NOMO-1 (cell line): ENCODE data around the gene MECP2.

Experiments used
- DNase-seq, 2 experiments: peaks; one replicate each; lab custom pipeline; 2025; ENCODE audit not compliant: unreplicated experiment in 2 of 2; lab: John Stamatoyannopoulos, UW

The MECP2 gene

GRCh38 chrX:154116426-154117211, 19.1 kb upstream of the MECP2 start:
- DNase-seq, result no peak

DNA sequence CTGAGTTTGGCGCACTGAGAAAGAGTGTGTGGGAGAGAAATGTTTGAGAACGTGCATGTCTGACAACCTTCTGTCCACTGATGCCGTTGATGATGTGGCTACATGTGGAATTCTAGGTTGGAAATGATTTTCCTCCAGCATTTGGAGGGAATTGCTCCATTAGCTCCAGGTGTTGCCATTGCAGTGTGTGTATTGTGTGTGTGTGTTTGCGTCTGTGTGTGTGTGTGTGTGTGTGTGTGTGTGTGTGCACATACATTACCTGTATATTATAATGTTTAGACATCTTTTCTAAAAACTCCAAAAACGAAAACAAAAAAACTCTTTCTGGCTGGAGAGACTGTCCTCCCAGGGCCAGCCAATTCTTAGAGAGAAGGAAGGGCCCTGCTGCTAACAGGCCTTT, 18.2 kb upstream of the MECP2 start:
- no peak for DNase-seq

- no peak for DNase-seq
These were observed 17.6 kb upstream of the MECP2 start for GRCh38 chrX:154115071-154115470.

- no peak for DNase-seq
These were observed 17.1 kb upstream of the MECP2 start for GRCh38 chrX:154114652-154115051.

DNA sequence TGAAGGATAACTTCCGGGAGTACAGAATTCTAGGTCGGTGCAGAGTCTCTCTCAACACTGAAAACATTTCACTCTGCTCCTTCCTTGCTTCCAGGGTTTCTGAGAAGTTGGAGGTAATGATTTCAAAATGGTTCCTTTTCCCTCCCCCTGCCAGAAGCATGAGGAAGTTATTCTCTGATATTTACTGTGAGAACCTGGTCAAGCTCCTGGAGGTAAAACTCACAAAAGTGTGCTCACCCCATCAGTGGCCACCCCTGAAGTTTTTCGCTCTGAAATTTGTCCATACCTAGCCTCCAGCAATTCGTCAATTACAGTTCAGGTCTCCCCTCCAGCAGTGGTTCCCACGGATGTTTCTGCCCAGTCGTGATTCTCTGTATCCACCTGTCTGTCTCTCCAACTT, 16.2 kb upstream of the MECP2 start:
- DNase-seq, result no peak

- DNase-seq, result no peak
These were observed 1.0 kb upstream of the MECP2 start for GRCh38 chrX:154098551-154098950.

- DNase-seq, result no peak
These were observed 421 bp downstream of the MECP2 start for GRCh38 chrX:154097003-154097588.

DNA sequence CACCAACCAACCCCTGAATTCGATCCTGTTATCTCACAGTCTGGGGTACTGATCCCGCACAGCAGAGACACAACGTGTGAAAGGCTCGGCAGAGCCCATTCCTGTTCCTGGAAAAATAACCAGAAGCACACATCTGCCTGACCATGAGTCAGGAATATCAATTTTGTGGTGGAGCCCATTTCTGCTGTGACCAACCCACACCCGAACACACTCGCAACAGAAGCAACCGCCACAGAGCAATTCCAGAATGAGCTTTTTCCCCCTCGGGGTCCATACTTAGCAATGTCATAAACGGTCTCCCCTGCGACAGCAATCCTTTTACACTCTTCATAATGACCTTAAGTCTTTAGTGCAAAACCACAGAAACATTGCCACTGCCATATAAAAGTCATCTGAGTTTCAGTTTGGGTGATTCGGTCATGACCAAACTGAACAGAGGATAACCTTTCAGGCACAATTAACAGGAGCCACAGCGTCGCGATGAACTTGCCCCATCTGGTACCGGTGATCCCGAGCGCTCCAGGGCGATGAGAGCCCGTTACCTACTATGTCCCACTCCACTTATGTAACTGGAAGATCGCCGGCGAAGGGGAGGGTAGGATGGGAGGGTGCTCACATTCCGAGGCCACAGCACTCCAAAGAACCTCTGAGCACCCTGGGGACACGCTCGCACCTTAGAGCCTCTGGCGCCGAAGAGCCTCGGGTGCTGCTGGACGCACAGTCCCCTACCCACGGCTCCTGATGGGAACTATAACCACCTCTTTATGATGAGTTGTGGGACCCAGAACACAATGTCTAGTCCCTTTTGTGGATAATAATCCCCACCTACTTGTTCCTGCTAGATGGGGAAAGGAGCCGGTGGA, 1.1 kb downstream of the MECP2 start:
- no peak for DNase-seq

GRCh38 chrX:154094833-154095232, 2.7 kb downstream of the MECP2 start:
- no peak for DNase-seq

GRCh38 chrX:154093965-154094364, 3.6 kb downstream of the MECP2 start:
- no peak for DNase-seq

DNA sequence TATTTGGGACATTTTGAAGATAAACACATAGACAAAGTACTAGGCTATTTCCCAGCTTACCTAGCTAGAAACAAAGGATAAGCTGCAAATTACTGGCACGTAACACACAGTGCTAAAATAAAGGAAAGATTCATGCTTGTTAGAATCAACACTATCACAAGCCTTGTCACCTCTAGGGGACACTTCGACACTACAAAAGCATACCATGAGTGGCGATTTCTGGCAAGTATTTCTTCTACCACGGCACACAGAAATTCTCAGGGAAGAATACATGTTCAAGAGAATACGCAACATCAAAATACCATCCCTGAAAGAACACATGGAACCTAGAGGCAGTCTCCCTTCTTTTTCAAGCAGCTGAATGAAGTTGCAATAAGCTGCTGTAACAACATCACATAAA, 5.1 kb downstream of the MECP2 start:
- DNase-seq, result no peak

DNA sequence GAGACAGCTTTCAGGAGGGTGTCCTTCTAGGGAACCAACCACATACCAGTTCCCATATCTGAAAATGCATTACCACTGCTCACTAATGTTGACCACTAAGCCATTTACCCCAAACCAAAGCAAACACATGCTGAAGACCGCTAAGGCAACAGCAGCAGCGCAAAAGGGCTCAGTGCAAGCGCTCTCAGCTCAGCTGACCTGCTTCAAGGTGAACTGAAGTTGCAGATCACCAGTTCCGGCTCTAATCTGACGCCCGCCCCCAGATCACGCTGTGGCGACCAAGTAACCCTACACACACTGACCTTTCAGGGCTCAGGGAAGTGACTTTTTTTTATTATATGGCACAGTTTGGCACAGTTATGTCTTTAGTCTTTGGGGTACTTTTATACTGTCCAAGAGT, 5.8 kb downstream of the MECP2 start:
- no peak for DNase-seq

GRCh38 chrX:154090731-154091130, 6.8 kb downstream of the MECP2 start:
- no peak for DNase-seq

DNA sequence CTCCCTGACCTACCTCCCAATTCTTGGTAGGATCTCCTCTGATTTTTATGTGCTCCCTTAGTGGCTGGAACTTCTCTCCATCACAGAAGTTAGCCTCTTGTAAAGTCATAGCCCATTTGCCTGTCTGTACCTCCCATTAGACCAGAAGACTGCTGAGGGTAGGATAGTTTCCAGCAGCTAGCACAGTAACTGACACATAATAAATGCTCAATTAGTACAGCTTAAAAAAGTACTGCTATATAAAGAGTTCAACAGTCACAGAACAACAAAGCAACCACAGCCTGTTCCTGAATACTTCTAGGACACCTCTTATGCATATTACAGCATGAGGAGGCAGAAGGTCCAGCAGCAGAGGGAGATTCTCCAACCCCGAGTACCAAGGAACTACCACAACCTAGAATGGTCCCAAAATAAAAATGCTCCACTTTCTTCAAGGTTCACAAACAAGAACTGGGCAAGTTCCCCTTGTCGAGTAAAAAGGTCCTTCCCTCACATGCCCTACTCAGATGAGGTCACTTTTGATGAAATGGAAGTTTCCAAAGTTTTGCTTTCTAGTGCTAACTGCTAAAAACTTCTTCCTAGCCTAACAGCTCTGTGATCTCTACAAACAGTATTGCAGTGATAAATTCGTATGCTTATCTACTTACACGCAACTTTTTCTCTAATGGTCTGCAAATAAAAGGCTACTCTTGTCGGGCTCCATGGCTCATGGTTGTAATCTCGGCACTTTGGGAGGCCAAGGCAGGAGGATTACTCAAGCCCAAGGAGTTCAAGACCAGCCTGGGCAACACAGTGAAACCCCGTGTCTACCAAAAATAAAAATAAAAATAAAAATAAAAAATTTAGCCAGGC, 12.8 kb downstream of the MECP2 start:
- DNase-seq, result no peak

- DNase-seq, result no peak
These were observed 14.4 kb downstream of the MECP2 start for GRCh38 chrX:154083126-154083517.

- no peak for DNase-seq
These were observed 15.0 kb downstream of the MECP2 start for GRCh38 chrX:154082396-154083125.

- no peak for DNase-seq
These were observed 20.4 kb downstream of the MECP2 start for GRCh38 chrX:154077101-154077500.

- no peak for DNase-seq
These were observed 23.3 kb downstream of the MECP2 start for GRCh38 chrX:154074199-154074598.

- DNase-seq, result no peak
These were observed 25.3 kb downstream of the MECP2 start for GRCh38 chrX:154072192-154072591.

DNA sequence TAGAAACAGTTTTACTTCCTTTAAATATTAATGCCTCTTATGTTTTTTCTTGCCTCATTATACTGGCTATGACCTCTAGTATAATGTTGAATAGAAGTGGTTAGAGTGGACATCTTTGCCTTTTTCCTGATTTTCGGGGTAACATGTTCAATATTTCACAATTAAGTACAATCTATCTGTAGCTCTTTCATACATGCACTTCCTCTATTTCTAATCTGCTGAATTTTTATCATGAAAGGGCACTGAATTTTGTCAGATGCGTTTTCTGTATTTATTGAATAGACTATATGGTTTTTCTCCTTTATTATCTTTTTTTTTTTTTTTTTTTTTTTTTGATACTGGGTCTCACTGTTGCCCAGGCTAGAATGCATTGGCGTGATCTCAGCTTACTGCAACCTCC, 29.0 kb downstream of the MECP2 start:
- peak in 1 of 2 experiments; percentile 7 for DNase-seq
